GM19035 (cell line): ENCODE measurements around the gene CFI.
A peak's percentile ranks its signal among the peaks of the same experiment; 100 is the strongest.

Experiments used
- ATAC-seq: cut with Tn5 transposase; IDR thresholded peaks from one replicate; pipeline ENCODE4 v1.9.1; 2021; ENCODE audit not compliant: unreplicated experiment

Gene CFI

DNA sequence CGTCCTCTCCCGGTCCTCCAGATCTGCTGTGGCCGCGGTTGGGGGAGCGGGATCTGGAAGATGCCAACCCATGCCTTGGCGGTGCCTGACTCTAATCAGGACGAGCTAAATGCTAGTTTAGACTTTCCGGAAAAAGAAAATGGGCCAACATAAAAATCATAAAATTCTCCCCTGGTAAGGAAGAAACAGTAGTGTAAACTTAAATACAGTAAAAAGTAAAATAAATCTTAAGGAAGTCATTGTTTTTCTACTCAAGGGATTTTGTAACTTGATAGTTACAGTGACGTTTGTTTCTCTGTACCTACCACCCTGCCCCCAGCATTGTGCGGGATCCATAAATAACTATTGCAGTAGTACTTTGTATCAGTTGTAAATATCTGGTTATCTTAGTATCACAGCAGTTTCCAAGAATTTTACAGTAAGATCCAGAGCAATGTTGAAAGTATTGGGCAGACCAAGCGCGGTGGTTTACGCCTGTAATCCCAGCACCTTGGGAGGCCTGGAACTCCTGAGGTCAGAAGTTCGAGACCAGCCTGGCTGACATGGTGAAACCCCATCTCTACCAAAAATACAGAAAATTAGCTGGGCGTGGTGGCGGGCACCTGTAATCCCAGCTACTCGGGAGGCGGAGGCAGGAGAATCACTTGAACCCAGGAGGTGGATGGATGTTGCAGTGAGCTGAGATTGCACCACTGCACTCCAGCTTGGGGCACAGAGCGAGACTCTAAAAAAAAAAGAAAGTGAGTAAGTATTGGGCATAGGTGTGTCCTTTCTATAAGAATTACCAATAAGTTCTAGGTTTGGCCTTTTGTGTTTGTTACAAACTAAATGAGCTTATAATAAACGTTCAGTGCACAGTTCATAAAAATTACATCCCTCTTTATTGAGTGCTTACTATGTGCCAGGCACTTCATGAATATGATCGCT, 70.9 kb downstream of the CFI start:
- ATAC-seq, result no peak

DNA sequence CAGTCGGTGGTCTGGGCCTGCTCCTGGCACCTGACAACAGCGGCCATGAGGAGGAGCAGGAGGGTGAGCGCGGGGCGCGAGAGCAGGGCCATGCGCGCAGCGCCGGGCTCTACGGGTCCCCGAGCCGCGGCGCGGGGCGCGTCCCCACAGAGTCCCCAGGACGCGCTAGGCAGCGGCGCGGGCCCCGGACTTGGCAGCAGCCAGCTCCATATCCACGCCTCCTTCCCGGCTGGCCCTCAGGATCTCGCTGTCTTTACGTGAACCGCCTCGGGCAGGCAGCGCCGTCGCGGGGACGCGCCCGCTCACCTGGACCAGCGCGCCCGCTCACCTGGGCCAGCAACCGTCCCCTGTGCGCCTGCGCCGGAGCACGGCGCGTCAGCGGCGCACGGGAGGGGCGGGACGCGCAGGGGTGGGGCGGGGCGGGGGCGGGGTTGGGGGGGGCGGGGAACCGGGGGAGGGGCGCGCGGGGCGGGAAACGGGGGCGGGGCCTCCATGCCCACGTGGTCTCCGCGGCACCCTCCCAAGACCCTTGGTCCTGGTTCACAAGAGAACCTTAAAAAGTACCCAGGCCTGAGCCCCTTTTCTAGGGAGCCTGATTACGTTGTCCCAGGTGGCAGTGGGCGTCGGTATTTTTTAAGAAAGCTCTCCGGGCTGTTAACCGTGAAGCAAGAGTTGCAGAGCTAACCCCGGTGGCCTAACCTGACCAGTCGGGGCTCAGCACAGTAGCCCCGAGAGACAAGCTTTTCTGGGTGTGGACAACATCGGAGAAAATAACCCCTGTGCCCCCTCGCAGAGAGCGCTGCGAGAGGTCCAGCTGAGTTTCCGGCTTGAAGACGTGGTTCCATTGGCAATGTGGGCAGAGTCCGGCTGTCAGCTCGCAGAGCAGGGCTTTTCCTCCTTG, 71.8 kb downstream of the CFI start, which contains the start of gene PLA2G12A:
Gene PLA2G12A, minus strand, starts transcription at position 353 of the 901 bp plus-strand sequence. Its CDS starts 261 bp downstream, at position 92.
- ATAC-seq, result peak; percentile 84

DNA sequence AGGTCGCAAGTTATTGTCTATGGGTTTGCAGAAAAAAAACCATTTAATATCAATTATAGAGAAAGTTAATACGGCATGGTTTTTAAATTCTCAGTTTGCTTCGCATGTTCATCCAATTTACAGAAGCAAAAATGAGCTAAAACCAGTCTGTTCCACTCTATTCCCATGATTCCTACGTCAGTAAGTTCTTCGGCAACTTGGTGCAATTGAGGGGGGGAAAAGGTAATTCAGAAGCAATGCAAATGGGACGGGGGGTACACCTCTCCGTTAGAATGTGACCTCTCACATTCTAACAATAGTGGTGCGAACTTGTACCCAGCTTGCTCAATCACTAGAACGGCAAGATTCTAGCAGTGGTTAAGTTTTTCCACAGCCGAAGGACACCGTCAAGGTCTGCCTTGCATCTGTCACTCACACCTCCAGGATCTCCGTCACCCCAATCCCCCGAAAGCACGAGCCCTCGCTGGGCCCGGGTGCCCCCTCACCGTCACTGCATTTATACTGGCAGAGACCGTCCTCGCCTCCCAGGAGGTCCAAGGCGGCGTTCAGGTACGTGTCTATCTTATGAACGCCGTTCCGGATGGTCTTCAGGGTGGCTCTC, 72.6 kb downstream of the CFI start:
- ATAC-seq, result no peak

- no peak for ATAC-seq
Observed at GRCh38 chr4:109728385-109728784, 73.4 kb downstream of the CFI start.

- no peak for ATAC-seq
Observed at GRCh38 chr4:109723110-109723509, 78.7 kb downstream of the CFI start.

DNA sequence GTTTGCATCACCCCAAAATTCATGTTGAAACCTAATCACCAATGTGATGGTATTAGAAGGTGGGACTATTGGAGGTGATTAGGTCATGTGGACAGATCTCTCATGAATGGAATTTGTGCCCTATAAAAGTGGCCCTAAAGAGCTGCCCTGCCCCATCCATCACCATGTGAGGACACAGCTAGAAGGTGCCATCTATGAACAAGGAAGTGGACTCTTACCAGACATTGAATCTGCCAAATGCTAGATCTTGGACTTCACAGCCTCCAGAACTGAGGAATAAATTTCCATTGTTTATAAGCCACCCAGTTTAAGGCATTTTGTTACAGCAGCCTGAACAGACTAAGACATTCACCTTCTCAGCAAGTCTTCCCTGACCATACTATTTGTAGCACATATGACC, 79.4 kb downstream of the CFI start:
- ATAC-seq, result no peak

- ATAC-seq, result no peak
Observed at GRCh38 chr4:109721033-109721432, 80.8 kb downstream of the CFI start.

- no peak for ATAC-seq
Observed at GRCh38 chr4:109719604-109720003, 82.2 kb downstream of the CFI start.

DNA sequence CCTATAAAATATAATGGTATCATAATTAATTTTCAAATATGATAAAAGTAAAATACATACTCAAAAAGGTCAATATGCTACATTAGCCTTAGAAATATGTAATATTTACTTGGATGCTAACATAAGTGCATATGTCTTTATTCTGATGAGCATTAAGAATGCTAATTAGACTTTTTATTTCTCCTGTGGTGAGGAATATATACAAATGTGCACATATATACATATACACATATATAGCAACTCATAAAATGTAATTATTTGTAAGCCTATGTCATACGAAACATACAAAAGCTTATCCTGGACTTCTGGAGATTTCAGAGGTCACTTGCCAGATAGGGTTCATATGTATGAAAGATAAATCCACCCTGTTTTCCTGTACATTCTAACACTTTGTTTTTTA, 83.0 kb downstream of the CFI start:
- ATAC-seq, result no peak

DNA sequence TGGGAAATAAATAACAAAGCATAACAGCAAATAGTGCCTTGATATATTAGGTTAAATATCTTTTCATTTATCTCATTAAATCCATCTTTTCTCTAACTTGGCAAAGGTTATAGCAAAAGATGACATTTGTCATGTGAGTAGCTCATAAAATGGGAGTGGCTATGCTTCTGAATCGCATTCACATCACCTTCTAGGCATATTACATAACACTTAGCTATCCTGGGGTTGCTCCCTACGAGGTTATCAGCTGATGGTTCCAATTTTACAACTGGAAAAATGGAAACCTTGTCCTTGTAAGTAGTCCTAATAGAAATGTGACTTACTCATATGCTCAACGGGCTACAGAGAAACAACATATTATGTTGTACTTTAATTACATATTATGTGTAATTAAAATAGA, 88.3 kb downstream of the CFI start:
- ATAC-seq, result no peak

DNA sequence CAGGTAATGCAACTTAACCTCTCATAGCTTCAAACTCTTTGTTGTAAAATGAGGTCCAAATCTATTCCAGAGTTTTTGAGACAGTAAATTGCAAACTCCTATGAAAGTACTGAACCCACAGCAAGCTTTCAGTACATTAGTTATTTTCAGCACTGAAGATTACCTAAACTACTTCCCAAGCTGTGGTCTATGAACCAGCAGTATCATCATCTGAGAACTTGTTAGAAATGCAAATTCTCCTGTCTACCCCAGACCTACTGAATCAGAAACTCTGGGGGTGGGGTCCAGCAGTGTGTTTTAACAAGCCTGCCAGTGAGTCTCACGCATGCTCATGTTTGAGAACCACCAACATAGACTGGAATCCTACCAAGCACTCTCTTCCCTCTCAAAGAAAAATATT, 92.8 kb downstream of the CFI start:
- ATAC-seq, result peak; percentile 84

- no peak for ATAC-seq
Observed at GRCh38 chr4:109708435-109708834, 93.4 kb downstream of the CFI start.

- ATAC-seq, result no peak
Observed at GRCh38 chr4:109703664-109704361, 98.0 kb downstream of the CFI start.

DNA sequence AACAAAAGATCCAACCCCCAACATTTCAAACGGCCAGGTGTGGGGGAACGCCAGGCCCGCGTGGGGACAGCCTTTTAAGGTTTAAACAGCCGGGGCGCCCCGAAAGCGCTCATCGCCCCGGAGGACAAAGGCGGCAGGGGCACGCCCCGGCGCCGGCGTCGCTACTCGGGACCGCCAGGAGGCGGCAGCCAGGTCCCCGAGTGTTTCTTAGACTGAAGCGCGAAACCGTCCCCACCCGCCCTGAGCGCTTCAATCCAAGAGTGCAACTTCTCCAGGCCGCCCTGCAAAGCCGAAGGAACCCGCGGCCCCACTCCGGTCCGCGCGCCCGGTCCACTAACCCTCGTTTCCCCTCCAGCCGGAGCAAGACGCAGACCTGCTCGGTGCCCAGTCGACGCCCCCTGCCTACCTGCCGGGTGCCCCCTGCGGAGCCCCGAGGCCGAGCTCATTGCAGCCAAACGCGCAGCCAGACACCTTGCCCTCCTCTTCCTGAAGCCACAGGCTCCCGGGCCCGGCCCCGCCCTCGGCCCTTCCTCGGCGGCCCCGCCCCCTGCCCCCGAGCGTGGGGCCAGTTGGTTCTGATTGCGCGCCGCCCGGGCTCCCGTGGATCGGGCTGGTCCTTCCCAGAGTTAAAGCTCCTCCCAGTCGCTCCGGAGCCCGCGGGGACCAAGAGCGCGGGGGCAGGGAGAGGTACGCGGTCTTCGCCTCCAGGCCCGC, 98.7 kb downstream of the CFI start, which contains the start of gene CASP6:
Gene CASP6, minus strand, starts transcription at position 496 of the 714 bp plus-strand sequence. Its CDS starts 50 bp downstream, at position 446.
- ATAC-seq, result peak; percentile 80

DNA sequence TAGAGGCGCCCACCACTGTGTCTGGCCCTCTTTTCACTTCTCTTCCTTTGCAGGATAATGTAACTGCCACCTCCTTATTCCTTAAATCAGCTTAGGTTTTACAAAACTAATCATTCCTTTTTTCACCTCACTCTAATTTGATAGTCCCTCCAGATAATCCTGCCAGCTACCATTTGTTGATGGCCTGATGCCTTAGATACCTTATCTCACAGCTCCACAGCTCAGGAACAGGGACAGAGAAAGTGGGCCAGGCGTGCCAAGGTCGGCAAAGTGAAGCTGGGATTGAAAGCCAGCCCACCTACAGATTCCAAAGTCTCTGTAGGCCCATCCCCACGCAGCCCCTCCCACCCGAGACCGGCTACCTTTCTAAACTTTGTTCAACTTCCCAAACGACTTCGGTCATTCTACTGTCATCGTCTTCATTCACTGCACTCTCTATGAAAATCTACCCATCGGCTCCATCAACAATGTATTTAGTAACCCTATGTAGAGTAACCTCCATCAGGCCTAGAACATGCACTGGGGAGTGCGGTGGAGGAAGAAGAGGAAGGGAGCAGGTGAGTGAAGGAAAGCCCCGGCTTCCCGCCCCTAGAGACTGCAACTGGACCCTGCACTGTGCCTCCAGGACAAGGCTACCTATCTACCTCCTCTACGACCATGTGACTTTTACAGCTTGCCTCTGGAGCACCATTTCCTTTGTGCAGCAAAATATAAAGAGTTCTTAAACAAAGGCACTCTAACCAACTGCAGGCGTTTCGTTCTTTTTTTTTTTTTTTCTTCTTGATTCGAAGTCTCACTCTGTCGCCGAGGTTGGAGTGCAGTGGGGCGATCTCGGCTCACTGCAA, 100.0 kb downstream of the CFI start:
- ATAC-seq, result no peak

- ATAC-seq, result no peak
Observed at GRCh38 chr4:109699553-109700225, 102.1 kb downstream of the CFI start.

DNA sequence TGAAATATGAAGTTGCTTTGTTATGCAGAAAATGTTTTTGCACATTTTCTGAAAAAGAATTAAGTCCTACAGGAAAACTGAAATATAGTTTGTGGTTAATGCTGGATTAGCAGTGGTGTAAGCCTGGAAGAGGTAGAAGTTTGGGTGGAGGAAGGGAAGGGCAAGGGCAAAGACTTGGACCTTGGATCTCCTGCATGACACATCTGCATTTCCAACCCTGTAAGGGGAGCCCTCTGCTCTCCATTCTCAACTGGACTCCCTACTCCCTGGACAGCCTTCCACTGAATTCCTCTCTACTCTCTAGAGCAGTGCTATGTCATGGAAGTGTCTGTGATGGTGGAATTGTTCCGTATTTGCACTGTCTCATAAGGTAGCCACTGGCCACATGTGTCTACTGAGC, 103.1 kb downstream of the CFI start:
- ATAC-seq, result no peak

GRCh38 chr4:109691411-109691920, 110.3 kb downstream of the CFI start:
- ATAC-seq, result no peak
